NCI-H748 (cell line): Measurements from ENCODE around the gene IGFBP2.
A peak's percentile ranks its signal among the peaks of the same experiment; 100 is the strongest.

ENCODE experiments used
- DNase-seq: peaks from one replicate; lab custom pipeline; 2025; ENCODE audit not compliant: unreplicated experiment; lab: John Stamatoyannopoulos, UW

Gene IGFBP2

DNA sequence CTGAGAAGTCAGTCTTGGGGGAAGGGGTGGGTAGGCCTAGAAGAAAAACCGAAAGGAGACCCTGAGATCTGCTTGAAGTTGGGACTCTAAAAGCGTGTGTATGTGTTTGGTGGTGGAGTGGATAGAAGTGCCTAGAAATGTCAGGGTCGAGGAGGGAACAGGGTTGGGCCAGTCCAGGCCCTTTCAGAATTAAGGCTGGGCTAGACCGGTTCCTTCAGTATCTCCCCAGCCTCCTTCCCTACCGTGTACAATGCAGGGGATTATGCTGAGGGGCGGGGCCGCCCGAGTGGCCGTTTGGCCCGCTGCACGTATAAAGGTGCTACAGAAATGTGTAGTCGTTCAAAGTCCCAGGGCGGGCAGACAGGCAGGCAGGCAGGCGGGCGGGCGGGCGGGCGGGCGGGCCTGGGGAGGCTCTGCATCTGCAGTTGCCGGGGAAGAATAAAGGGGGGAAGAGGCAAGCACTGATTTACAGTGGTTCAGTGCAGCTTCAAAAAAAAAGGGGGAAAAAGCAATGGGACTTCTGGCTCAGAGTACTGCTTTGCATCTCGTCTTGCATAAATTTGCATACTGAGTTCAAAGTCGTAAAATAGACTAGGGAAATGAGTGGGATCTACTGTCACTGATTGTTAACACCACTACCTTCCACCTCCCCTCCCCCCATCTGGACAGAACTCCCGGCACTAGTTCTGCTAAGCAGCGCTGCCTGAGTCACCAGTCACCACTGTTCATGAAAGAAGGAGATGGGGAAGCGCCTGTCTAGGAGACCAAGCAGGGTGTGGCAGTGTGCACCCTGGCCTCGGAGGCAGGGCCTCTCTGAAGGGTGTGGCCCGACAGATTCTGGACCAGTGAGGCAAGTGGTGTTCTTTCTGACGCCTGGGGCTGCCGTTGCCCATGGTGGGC is 3.6 kb downstream of the IGFBP2 start:
- DNase-seq = peak; percentile 61

DNA sequence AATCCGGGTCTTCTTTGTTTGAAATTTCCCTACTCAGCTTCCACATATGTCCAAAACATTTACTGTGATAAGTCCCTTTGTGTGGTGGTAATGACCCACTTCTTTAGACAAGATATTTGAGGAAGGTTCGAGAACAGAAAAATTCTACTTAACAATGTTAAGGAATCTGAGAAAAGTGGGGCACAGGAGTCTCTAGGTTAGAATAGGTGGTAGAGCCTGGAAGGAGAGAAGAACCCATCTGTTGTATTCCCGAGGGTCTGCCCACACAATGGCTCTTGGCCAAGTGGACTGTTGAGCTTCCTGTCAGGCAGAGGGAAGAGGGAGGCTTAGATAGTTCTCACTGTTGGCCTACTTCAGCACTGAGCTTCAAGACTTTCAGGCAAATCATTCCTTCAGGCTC is 4.3 kb downstream of the IGFBP2 start:
- no peak for DNase-seq

DNA sequence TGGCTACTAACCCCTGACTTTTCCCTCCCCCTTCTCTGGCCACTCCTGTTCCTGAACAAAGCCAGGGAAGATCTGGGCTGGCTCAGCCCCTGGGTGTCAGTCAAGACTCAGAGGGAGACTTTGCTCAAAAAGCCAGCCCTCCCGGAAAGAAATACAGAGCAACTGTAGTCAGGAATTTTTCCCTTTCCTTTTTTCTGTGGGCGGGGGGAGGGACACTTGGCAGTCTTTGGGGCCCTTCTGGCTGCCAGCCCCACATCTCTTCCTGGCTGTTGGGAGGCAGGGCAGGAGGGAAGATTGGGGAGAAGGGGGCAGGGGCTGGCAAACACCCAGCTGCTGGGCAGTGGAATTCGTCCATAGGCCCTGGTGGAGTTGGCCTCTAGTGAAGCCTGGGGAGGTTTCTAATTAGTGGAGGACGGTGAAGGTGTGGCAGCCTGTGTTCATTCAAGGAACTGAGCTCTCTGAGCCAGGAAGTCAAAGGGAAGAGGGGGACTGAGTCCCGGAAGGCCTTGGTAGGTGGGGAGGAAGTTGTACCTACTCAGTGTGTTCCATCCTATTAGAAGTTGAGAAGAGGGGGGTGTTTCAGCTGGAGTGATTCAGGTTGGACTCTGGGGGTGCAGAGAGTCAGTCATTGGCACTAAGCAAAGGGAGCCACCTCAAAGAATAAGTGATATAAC is 10.9 kb downstream of the IGFBP2 start:
- DNase-seq = no peak

DNA sequence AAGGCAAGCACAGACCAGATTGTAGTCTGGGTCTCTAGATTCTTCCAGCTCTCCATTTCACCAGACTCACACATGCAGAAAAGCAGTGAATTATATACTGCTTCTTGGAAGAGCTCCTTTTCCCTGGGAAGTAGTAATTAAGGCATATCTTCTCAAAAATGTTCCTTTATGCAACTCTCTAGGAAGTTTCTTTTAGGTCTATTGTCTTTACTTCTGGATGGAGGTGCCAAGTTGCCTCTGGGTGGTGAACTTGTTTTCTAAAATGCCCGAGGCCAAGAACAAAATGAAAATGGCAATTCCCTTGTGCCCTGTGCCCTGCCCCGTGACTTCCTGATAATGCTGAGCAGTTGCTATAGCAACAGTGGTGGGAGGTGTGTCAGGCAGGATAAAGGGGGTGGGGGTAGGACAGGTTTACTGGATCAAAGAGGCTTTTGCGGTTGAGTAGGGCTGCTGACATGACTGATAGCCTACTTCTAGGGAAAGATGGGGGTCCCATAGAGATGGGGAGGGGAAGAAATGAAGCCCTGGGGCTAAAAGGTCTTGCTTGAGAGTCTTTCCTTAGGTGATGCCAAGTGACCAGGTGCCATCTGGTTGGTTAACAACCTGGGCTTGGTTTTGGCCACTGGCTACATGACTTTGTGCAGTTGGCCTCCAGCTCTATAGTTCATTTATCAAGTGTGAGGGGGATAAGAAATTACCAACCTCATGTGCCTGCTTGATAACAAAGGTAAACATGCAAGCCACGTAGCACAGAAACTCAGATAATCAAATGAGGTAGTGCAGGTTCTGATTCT is 11.8 kb downstream of the IGFBP2 start:
- peak; percentile 37 for DNase-seq

DNA sequence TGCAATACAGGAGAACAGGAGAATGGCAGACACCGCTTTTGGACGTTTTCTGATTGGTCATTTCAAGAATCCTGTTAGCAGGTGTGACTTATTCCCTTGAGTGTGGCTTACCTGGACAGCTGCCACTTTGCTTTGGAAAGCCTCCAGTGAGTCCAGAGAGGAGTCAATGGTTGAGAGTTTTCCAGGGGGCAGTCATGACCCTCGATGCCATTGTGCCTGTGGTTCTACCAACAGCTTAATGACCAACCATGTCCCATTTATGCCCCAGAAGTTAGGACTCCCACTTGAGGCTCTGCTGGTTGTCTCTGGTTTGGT is 12.4 kb downstream of the IGFBP2 start:
- DNase-seq = no peak

DNA sequence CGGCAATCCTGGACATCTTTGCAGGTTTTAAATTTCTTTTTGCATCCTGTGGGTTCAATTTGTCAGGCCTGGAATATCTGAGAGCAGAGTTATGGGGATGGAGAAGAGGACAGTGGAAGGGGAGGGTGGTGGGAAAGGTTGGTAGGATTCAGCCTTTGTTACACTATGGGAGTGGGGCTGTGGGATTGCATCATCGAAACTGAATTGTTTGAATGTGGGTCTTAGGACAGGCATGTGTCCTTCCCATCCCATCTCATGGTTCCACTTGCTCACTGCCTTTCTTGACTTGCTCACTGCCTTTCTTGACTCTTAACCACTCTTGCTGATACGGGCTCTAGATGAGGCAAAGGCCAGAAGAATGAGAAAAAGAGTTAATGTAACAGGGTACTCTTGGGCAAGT is 12.9 kb downstream of the IGFBP2 start:
- no peak for DNase-seq

DNA sequence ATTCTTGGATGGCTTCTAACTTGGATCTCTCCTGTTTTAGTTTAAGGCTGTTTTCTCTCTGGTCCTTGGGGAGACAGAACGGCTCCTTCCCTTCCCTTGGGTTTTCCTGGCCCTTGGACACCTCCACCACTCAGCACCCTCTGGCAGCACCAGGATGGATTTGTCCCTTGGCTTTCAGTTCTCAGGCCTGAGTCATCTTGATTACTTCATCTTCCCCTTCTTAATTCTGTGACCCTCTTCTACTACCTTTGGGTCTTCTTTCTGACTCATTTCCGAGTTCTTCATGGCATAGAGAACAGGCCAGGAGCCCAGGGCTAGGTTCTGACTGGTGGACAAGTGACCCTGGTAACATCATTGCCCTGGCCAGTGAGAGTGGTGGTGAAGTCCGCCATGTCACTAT is 14.9 kb downstream of the IGFBP2 start:
- DNase-seq = no peak

DNA sequence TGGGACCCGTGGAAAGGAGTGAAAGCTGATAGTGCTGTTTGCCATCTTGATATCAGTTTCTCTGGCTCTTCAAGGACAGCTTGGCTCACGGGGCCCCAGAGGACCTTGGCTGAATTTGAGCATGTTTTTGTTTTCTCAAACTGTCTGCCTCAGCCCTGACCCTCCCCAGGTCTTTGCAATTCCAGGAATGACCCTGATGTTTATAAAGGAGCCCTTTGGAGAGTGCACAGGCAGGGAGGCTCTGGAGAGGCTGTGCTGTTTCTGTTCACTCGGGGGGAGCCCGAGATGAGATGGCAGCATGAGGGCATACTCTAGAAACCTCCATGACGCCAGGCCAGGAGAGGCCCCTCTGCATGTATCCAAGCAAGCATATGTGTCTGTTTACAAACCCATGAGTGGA is 16.4 kb downstream of the IGFBP2 start:
- no peak for DNase-seq

DNA sequence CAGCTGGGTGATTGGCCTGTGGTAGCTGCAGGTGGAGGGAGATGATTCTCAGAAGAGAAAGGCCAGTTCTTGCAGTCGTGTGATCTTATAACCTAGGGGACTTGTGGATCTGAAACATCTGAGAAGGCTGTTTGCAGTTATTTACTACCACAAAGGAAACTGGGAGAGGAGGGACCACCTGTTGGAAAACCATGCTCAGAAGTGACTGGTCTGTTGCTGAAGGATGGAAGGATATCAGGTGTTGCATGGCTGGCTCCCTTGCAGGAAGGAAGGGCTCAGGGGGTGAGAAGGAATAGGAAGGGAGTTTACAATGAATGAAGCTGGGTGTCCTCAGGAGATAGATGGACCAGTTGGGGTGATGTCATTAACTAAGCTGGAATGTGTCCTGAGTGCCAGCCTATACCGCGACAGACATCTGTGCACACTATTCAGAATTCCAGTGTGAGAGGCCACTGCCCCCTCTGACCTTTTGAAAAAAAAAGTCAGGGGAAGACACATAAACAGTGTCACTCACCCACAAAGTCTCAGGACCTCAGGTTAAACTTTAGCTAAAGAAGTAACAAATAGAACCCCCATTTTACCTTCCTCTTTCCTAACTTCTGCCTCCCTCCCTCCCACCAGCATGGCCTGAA is 17.5 kb downstream of the IGFBP2 start:
- no peak for DNase-seq

DNA sequence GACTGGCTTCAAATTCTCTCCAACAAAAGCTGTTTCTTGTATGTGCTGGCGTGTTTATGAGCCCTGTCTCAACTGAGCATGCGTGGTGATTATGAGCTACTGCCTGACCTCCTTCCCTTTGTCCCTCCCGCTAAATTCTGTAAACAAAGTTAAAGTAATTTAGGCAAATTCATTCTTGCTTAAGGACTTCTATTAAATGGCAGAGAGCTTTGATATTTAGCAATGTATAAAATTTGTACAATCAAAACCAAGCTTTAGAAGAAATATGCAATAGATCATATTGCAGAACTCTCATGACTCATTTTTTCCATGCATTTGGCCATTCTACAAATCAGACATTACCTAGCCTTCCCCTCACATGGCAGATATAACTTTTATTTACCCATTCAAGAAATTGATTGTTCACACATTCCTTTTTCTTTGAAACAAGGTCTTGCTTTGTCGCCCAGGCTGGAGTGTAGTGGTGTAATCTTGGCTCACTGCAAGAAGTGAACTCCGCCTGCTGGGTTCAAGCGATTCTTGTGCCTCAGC is 18.2 kb downstream of the IGFBP2 start:
- no peak for DNase-seq

DNA sequence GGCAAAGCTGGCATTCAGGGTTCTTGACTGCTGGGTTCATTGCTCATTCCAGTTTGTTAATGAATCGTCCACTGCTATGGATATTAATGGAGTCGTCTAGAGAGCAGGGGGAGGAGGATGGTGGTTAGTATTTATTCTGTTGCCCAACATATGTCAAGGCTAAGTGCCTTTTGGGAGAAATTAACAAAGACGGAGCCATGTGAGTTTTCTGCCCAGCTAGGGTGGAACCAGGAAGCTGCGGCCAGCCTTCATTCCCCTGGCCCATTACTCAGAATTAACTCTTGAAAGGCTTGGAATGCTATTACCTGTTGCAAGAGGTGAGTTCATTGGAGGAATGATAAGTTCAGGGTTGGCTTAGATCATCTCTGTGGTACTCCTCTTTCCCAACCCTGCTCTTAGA is 19.3 kb downstream of the IGFBP2 start:
- no peak for DNase-seq

DNA sequence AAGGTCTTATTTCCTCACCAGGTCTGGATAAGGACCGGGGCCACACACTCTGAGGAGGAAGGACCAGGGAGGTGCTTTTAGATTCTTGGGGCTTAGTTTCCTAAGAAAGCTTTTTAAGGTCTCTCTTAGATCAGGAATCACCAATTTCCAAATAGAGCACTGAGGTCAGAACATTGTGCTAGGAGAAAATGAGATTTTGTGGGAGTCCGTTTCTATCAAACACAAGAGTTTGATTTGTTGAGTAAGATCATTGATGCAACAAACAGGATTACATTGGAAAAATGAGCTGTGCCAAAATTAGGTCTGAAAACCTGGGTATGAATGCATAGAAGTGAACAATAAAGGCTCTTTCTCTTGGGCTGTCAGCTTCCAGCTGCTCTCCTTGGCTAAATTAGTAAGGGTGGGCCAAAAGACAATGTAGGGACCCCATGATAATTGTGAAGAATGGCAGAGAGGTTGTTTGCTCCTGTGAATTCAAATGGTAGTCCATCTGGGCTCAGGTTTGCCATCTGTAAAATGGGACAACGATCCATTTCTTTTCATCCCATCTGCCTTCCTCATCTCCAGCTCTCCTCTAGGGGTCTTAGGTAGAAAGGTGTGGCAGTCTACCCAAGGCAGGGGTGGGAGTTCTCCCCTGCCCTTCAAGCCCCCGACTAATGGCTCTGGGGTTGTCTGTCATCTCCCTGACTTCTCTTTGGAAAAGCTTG is 20.0 kb downstream of the IGFBP2 start:
- DNase-seq = no peak

DNA sequence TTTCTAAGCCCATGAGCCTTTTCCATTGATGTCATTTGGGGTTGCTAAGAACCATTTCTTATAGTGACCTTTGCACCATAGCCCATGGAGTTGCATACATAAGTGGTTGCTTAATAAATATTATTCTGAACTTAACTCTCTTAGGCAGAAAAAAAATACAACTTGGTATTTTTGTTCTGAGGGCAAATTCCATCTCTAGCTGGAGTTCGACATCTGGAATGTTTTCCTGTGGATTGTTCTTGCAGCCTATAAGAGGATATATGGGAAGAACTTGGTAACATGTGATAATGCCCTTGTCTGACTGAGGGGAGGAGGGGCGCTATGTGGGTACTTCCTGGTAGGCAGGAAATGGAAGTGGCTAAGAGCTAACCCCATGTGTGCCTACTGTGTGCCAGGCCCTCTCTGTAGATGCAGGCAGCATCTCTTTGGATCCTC is 20.7 kb downstream of the IGFBP2 start:
- no peak for DNase-seq

DNA sequence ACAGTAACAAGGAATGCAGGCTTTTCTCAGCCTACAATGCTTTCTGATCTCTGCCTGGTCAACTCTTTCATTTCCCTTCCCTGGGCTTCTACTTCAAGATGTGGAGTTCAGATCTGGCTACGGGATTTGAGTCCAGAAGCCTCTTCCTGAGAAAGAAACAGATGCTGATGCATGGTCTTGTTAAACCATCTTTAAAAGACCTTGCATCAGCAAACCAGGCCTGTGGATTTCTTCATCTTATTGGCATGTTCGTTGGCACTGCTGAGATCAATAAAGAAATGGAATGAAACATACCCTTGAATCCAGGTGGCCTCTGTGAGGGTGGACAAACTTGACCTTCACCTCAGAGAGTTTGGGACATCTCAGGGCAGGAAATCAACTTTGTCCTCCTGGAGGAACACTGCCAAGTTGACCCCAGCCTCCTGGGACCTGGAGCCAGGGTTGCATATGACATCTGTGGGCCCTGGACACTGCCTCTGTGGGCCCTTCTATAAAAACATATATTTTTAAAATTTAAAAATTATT is 21.4 kb downstream of the IGFBP2 start:
- DNase-seq = no peak

DNA sequence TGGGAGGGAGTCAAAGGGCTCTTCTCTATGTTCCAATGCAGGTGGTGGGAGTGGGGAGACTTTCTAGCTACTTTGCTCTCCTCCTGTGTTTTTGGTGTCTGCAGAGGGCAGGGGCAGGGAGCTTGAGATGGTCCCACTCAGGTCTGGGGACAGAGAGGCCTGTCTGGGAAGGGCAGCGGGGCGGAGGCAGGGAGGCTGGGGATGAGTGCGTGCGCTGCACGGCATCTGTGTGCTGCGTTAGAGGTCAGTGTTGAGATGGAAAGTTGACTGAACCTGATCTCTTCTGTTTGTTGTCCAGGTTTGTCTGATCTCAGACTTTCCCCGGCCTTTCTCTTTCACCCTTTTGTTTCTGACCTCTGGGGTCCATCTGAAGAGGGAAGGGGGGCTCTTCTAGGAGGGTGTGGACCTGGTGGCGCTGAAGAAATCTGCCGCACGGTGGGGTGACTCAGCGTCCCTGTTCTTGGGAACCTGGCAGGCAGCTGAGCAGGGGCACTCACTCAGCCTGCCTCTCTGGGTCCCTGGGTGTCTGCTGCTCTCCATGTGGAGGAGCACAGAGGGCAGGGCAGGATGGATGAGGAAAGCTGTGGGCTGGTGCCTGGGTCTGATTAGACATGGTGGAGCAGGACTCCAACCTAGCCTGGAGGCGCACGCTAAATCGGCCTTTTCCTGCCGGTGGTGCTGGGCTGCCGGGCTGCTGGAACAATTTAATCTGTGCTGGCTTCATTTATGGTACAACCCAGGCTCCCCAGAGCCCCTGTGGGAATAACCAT is 24.1 kb downstream of the IGFBP2 start:
- DNase-seq = no peak

DNA sequence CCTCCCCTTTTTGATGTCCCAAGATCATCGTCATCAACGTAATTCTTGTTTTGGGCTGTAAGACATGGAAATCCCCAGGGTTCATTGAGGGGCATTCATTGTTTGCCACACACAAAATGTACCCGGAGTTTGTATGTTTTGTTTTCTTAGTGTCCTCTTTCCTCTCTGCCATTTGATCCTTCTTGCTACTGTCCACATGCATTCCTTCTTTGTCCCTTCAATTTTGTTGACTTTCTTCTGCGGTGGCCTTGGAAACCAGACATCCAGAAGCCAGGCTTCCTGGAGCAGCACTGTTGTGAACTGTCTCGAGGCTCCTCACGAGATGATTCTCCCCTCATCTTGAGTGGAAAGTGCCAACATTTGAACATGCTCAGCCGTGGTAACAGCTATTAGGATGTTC is 24.8 kb downstream of the IGFBP2 start:
- DNase-seq = no peak

DNA sequence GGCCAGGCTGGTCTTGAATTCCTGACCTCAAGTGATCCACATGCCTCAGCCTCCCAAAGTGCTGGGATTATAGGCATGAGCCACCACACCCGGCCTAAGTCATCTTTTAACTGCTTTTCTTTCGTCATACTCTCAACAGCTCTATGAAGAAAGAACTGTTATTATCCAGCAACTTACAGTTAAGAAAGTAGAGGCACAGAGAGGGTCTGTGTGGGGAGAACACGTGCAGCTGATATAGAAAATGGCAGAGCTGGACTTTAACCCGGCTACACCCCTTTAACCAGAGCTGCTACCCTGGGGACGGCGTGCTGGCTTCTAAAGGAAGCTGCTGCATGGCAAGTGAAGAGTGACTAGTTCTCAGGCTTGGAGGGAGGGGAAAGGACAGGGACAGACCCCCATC is 25.5 kb downstream of the IGFBP2 start:
- no peak for DNase-seq

DNA sequence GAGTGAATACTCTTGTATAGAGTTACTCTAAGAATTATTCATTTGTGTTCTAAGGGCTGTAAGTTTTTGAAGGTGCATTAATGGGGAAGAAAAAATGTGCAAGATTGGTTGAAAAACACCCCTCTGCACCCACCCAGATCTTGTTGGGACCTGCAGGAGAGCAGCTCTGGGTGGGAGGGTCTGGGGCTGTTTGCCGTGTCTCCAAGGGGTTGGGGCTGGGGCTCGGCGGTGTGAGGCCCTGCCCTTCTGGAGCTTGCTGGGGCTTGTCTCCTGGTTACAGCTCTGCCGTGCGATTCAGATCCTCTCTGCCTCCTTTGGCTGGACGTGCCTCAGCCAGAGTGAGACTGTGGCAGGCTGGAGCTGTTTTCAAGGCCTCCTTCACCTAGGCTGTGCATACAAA is 26.1 kb downstream of the IGFBP2 start:
- DNase-seq = no peak

DNA sequence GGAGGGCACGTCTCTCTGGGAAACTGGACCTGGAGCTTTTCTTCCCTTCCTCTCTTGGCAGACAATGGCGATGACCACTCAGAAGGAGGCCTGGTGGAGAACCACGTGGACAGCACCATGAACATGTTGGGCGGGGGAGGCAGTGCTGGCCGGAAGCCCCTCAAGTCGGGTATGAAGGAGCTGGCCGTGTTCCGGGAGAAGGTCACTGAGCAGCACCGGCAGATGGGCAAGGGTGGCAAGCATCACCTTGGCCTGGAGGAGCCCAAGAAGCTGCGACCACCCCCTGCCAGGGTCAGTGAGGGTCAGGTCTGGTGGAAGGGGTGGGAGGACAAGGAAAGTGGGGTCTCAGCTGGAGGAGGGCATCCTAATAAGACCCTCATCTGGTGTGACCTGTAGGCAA is 27.3 kb downstream of the IGFBP2 start:
- no peak for DNase-seq

DNA sequence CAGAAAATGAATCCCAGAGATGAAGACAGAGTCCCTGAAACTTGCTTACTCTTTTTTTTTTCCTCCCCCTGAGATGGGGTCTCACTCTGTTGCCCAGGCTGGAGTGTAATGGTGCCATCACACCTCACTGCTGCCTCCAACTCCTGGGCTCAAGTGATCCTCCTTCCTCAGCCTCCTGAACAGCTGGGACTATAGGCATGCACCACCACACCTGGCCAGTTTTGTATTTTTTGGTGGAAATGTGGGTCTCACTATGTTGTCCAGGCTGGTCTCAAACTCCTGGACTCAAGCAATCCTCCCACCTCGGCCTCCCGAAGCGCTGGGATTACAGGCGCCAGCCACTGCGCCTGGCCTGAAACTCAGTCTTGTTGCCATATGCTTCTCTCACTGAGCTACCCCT is 27.8 kb downstream of the IGFBP2 start:
- no peak for DNase-seq
